Tibial nerve (tissue), 4 donors: Measurements from ENCODE around the gene TFAP2E.

Experiments used
- EP300 ChIP-seq, 2 donors: sonication (generic); formaldehyde crosslinking; IDR thresholded peaks; one replicate each; pipeline ENCODE4 v1.6.1; 2017; ENCODE audit warnings: antibody characterized with exemption in 2 of 2, mild to moderate bottlenecking in 1 of 2
- POLR2A ChIP-seq, 2 donors: fragments of 450-650 bp; IDR thresholded peaks; one replicate each; pipeline ENCODE4 v1.6.1; 2017; ENCODE audit warnings: antibody characterized with exemption in 2 of 2, mild to moderate bottlenecking in 2 of 2, moderate library complexity in 2 of 2
- TF ChIP-seq, protein P1 (sequence below), 5 experiments: fragments of 200-600 bp in 3 of 5; fragments of 450-650 bp in 2 of 5; sonication (generic) in 3 of 5; IDR thresholded peaks; one replicate each; pipeline ENCODE4 v1.5.1; 2016 to 2019; ENCODE audit warnings: antibody characterized with exemption in 5 of 5, mild to moderate bottlenecking in 3 of 5, moderate library complexity in 2 of 5

- TF ChIP-seq, protein P1, sequence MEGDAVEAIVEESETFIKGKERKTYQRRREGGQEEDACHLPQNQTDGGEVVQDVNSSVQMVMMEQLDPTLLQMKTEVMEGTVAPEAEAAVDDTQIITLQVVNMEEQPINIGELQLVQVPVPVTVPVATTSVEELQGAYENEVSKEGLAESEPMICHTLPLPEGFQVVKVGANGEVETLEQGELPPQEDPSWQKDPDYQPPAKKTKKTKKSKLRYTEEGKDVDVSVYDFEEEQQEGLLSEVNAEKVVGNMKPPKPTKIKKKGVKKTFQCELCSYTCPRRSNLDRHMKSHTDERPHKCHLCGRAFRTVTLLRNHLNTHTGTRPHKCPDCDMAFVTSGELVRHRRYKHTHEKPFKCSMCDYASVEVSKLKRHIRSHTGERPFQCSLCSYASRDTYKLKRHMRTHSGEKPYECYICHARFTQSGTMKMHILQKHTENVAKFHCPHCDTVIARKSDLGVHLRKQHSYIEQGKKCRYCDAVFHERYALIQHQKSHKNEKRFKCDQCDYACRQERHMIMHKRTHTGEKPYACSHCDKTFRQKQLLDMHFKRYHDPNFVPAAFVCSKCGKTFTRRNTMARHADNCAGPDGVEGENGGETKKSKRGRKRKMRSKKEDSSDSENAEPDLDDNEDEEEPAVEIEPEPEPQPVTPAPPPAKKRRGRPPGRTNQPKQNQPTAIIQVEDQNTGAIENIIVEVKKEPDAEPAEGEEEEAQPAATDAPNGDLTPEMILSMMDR (IDR thresholded peaks at IDR 0.05) = no peak
- no peak for TF ChIP-seq EP300 (IDR thresholded peaks at IDR 0.05)
- TF ChIP-seq POLR2A (IDR thresholded peaks at IDR 0.05) = no peak
These were observed 37.9 kb upstream of the TFAP2E start for GRCh38 chr1:35535243-35535642.
